ENCODE measurements around the gene TTC9.

DNA sequence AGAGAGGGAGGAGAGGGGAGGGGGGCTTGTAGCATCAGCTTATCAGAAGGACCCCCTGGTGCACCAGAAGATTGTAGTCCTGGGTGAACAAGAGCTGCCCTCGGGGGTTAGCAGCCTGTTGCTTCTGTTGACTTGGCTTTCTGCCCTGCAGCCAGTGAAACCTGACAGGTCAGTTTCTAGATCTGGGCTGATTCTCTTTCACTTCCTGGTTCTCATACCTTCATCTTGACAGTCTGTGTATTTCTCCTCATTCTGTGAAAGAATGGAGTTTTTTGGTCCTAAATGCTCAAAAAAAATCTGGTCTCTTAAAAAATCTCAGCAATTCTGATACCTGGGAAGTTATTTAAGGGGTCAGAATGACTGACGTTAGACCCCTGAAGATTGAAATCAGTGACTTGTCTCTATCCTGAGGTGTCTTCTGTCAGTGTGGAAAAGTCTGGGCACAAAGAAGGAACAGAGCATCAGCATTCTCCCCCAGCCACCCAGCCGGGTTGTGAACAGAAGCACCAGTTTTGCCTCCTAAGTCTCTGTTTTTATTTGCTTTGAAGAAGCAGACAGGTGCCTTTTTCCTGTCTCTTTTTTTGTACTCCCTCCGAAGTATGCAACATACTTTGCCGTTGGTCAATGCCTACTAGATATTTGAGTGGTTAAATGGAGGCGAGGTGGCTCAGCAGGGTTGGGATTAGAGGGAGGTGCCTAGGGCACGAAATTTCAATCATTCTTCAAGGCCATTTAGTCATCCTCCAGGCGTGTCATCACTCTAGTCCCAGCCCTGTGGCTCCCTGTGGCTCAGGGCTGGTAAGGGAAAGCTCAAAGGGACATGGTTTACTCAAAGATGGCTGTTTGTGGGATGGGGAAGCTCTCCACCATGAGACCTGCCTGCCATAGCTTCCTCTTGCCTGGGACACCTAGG is 24.0 kb downstream of the TTC9 start:
- no peak for TF ChIP-seq EZH2phosphoT487 (IDR thresholded peaks at IDR 0.05; ENCODE audit: borderline replicate concordance)
- TF ChIP-seq, protein P1, sequence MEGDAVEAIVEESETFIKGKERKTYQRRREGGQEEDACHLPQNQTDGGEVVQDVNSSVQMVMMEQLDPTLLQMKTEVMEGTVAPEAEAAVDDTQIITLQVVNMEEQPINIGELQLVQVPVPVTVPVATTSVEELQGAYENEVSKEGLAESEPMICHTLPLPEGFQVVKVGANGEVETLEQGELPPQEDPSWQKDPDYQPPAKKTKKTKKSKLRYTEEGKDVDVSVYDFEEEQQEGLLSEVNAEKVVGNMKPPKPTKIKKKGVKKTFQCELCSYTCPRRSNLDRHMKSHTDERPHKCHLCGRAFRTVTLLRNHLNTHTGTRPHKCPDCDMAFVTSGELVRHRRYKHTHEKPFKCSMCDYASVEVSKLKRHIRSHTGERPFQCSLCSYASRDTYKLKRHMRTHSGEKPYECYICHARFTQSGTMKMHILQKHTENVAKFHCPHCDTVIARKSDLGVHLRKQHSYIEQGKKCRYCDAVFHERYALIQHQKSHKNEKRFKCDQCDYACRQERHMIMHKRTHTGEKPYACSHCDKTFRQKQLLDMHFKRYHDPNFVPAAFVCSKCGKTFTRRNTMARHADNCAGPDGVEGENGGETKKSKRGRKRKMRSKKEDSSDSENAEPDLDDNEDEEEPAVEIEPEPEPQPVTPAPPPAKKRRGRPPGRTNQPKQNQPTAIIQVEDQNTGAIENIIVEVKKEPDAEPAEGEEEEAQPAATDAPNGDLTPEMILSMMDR (conservative IDR thresholded peaks at IDR 0.05; ENCODE audit: low read length), result no peak

All from Loucy (cell line).